RPMI7951 (cell line): ENCODE data around the gene SKA2. TPM values are rescaled to one million over a fixed set of nuclear protein-coding genes. Genes with fewer than 3 reads are reported as not detected.
"Not testable (repeated sequence)": the region's sequence is repeated elsewhere in the genome, so short reads cannot be mapped to it uniquely, and the experiment has no call there.

Experiments used
- DNase-seq: peaks from one replicate; pipeline ENCODE4 v3.0.0-alpha.2; 2012; ENCODE audit warnings: low read depth
- total RNA-seq: library from RNA; depleted of rRNA; stranded (reverse); fragments of >200 nt; shearing (Covaris generic); gene quantifications from 2 replicates; pipeline ENCODE4 v1.2.3, GENCODE V29; 2014; rRNA removed

SKA2 gene
- total RNA-seq, 1 experiment from 2014 or later: 147 TPM

GRCh38 chr17:59097876-59098275, 57.1 kb downstream of the SKA2 start:
- DNase-seq: no peak

DNA sequence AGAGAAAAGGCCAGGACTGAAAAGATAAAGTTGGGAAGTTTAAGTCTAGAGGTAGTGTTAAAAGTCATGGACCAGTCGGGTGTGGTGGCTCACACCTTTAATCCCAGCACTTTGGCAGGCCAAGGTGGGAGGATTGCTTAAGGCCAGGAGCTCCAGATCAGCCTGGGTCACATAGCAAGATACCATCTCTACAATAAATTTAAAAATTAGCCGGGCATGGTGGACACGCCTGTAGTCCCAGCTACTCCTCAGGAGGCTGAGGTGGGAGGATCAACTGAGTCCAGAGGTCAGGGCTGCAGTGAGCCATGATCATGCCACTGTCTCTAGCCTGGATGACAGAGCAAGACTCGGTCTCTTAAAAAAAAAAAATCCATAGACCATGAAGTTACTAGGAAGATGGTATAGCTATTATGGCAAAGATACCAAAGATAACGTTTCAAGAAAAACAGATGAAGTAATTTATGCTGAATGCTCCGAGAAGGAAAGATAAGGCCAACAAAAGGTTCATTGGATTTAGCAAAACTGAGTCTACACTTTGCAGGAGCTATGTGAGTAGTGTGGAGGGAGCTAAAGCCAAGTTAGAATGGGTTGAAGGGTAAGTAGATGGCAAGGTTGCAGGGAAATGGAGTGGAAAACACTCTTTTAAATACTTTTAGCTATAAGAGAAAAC, 60.0 kb downstream of the SKA2 start:
- no peak for DNase-seq

DNA sequence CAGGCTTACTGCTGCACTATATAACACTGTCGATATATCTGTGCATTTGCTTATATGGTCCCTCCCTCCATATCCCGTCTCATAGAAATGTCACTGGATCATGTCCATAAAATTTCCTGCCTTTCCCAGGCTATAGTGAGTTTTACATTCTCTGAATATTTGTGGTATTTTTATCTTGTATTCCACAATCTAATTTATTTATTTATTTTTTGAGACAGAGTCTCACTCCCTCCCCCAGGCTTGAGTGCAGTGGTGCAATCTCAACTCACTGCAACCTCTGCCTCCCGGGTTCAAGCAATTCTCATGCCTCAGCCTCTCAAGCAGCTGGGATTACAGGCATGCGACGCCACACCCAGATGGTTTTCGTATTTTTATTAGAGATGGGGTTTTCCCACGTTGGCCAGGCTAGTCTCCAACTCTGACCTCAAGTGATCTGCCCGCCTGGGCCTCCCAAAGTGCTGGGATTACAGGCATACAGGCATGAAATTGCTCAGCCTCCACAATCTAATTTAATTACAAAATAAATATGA, 61.2 kb downstream of the SKA2 start:
- peak; percentile 87 for DNase-seq

DNA sequence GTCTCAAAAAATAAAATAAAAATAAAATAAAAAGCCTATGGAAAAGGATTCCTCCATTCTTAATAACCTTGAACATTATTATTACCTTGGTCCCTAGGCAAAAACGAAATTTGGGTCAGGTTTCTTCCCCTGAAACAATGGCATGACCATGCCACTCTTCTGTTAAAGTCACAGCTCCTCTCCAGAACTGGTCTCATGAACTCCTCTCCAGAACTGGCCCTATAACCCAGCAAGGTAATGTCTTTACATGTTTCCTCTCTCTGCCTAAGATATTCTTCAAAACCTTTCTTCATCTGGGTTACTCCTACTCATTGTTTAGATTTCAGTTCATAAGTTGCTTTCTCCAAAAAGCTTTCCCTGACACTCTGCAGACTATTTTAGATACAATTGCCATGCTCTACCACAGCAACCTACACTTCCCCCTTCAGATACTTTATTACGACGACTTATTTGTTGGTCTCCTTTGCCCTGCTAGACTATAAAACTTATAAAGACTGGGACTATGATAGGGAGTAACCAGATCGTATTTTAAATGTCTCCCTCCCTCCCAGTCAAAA, 61.8 kb downstream of the SKA2 start:
- DNase-seq: no peak

- DNase-seq: not testable (repeated sequence)
Observed at GRCh38 chr17:59090593-59090992, 64.4 kb downstream of the SKA2 start.

- no peak for DNase-seq
Observed at GRCh38 chr17:59084154-59084553, 70.8 kb downstream of the SKA2 start.

GRCh38 chr17:59074494-59074893, 80.5 kb downstream of the SKA2 start:
- peak; percentile 17 for DNase-seq

DNA sequence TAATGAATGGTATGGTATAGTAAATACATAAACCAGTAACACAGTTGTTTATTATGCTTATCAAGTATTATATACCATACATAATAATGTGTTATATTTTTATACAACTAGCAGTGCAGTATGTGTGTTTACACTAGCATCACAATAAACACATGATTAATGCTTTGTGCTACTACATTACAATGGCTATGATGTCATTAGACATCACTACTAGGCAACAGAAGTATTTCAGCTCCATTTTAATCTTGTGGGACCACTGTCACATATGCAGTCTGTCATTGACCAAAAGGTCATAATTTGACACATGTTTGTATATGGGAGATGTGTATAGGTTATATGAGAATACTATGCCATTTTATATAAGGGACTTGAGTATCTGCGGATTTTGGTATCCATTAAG, 81.0 kb downstream of the SKA2 start:
- no peak for DNase-seq

- no peak for DNase-seq
Observed at GRCh38 chr17:59069856-59070255, 85.1 kb downstream of the SKA2 start.

DNA sequence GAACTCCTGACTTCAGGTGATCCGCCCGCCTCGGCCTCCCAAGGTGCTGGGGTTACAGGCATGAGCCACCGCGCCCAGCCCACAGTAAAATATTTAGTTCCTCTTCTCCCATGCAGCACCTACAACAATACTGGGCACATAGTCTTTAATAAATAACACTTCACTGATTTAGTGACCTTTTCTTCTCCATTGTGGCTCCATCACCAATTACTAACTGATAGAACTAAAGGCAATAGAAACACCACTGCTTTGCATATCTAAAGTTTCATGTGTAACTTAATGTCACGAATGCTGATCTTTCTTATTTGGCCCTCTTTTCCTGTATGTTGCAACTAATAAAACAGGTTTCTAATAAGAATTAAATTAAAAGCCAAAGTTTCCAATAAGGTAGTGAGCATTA, 87.2 kb downstream of the SKA2 start:
- DNase-seq: no peak

DNA sequence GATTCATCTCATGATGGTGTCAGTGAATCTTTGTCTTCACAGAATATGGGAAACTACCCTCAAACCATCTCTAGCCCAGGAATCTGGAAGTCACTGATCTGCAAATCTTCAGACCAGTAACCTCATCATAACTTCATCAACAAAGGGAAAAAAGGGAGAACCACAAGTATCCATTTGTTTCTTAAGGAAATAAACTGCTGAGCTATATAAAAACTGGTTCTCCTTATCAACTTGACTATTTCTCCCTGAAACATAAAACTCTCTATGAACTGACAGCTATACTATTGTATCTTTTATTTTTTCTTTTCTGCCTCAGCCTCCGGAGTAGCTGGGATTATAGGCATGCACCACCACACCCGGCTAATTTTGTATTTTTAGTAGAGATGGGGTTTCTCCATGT, 87.6 kb downstream of the SKA2 start:
- DNase-seq: no peak

- DNase-seq: no peak
Observed at GRCh38 chr17:59062509-59062908, 92.5 kb downstream of the SKA2 start.

Other genes with a start within 250 kb of the SKA2 start
- 20.8 and 22.9 TPM in 2 replicates for gene TRIM37, start 48.3 kb downstream of the SKA2 start, total RNA-seq
- gene PRR11, start 560 bp upstream of the SKA2 start, total RNA-seq: 31.3 and 32.7 TPM in 2 replicates
- gene SMG8, start 54.8 kb upstream of the SKA2 start, total RNA-seq: 14.0 and 18.0 TPM in 2 replicates
- 0.72 and 1.2 TPM in 2 replicates for gene GDPD1, start 65.3 kb upstream of the SKA2 start, total RNA-seq
- 1.5 and 1.9 TPM in 2 replicates for gene YPEL2, start 176.5 kb upstream of the SKA2 start, total RNA-seq